GM19193 (cell line): ENCODE data around the gene NEURL1B.

Experiments used
- POLR2A ChIP-seq: IDR thresholded peaks from 4 replicates; pipeline ENCODE4 v1.6.1; 2011; ENCODE audit not compliant: insufficient read depth, insufficient read length; ENCODE audit errors: extremely low read depth

The NEURL1B gene

GRCh38 chr5:172700365-172701290 lies 59.6 kb downstream of the NEURL1B start:
- TF ChIP-seq POLR2A, result no peak

GRCh38 chr5:172701291-172701656 lies 60.2 kb downstream of the NEURL1B start:
- TF ChIP-seq POLR2A, result no peak

GRCh38 chr5:172703952-172704351 lies 62.9 kb downstream of the NEURL1B start:
- no peak for TF ChIP-seq POLR2A

DNA sequence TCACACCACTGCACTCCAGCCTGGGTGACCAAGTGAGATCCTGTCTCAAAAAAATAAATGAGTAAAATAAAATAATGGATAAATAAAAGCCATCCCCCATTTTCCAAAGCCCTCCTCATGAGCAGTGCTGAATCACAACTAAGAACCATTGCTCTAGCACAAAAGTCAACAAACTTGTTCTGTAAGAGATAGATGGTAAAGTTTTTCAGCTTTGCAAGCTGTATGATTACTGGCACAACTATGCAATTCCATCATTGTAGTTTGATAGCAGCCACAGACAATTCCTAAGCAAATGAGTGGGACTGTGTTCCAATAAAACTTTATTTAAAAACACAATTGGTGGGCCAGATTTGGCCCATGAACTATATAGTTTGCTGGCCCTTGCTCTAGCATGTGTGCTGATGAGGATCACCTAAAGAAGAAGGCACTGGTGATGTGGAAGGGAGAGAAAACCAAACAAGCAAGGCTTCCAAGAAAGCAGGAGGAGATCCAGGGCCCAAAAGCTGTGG lies 64.6 kb downstream of the NEURL1B start:
- TF ChIP-seq POLR2A, result no peak

DNA sequence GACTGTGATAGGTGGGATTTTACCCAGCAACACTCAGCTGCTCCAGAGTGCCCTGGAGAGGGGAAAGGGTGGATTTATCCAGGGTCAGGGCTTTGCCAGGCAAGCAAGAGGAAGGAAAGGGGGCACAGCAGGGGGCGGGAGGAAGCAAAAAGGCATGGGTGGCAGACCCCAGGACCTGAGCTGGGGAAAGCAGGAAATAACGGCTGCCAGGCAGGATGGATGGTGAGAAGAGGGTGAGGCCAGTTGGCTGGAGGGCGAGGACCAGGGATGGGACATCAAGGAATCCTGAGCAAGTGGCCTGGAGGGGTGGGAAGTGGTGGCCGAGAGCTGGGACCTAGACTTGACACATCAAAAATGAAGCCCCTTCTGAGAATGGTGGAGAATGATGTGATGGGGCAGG lies 65.7 kb downstream of the NEURL1B start:
- no peak for TF ChIP-seq POLR2A

GRCh38 chr5:172707285-172708182 lies 66.5 kb downstream of the NEURL1B start:
- TF ChIP-seq POLR2A, result no peak

- TF ChIP-seq POLR2A, result no peak
These were observed 67.1 kb downstream of the NEURL1B start for GRCh38 chr5:172708183-172708505.

DNA sequence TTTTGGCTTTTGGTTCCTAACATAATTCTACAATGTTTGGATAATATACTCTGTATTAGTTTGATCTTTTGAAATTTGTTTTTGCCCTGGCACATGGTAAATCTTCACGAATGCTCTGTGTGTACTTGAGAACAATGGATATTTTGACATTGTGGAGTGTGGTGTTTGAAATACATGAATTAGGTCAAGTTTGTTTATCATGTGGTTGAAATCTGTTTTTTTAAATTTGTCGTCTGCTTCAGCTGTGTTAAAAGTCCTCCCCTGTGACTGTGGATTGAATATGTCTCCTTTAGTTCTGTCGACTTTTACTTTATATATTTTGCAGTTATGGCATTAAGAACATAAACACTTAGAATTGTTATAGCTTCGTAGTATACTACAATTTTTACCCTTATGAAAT lies 69.6 kb downstream of the NEURL1B start:
- TF ChIP-seq POLR2A, result no peak

- TF ChIP-seq POLR2A, result no peak
These were observed 71.5 kb downstream of the NEURL1B start for GRCh38 chr5:172712610-172713009.

DNA sequence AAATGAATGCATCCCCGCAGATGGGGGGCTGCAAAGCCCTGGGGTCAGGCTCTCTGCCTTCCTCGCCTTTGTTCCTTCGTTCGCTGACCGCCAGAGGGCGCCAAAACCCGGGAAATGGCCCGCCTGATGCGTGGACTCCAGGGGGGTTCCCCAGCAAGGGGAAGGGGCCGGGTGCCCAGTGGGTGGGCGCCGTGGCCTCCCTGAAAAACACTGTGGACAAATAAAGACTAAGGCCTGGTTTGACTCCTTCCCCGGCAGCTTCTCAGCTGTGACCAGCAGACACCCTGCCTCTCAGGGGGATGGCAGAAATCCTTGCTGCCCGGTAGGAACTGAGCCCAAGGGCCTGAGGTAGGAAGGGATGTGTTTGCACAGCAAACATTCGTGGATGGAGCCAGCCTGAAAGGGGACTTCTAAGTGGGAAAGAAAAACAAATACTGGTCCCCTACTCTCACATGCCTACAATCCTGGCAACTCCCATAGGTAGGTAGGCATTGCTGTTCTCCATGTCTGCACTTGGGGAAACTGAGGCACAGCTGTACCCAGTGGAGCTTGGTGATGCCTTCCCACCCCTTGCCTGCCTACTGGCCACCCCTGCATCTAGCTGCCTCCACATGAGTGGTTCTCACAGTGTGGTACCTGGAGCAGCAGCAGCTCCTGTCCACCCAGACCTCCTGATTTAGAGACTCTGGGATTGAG lies 72.2 kb downstream of the NEURL1B start:
- TF ChIP-seq POLR2A, result no peak

- TF ChIP-seq POLR2A, result no peak
These were observed 72.9 kb downstream of the NEURL1B start for GRCh38 chr5:172713809-172714490.

DNA sequence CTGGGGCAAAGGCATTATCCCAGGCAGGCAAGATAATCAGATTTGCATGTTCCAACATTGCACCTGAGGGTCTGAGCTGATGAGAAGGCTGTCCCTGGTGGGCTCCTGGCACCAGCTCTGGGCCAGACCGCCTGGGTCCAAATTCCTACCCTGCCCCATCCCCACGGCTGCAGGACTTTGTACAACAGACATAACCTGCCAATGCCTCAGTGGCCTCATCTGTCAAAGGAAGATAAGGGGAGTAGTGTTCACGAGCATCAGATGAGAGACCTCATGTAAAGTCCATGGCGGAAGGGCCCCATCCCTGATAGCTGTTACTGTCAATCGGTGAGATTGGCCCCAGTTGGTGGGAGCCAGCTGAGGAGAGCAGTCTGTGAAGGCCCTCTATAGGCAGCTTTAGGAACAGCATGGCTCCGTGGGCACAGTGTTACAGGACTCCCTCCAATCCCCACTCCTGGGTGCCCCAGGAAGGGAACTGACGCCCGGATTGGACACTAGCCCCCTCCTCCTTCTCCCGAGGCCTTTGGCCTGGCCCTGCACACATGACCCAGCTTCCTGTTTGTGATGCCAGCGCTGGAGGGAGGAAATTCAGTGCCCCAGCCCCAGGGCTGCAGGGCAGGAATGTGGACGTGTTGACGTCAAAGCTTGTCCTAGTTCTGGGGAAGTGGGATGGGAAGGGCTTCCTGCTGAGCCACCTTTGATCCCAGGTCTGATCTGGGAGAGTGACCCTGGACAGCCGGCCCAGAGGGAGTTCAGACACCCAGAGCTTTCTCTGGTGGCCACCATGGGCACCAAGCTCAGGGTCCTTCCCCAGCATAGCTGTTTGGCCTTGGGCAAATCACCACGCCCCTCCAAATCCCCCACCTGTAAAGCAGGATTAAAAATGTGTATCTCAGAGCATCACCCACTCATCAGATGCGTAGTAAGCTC lies 73.7 kb downstream of the NEURL1B start:
- TF ChIP-seq POLR2A, result no peak

- no peak for TF ChIP-seq POLR2A
These were observed 74.3 kb downstream of the NEURL1B start for GRCh38 chr5:172715421-172715780.
